Metanephros (tissue), 1 donor: ENCODE results near the gene ATP9B. TPM values are rescaled to one million over a fixed set of nuclear protein-coding genes. Genes with fewer than 3 reads are reported as not detected.

Experiments
- total RNA-seq: library from RNA; depleted of rRNA; stranded (reverse); fragments of >200 nt; gene quantifications from one replicate; pipeline ENCODE4 v1.2.3, GENCODE V29; 2014

Gene ATP9B
- 65.0 TPM for total RNA-seq

DNA sequence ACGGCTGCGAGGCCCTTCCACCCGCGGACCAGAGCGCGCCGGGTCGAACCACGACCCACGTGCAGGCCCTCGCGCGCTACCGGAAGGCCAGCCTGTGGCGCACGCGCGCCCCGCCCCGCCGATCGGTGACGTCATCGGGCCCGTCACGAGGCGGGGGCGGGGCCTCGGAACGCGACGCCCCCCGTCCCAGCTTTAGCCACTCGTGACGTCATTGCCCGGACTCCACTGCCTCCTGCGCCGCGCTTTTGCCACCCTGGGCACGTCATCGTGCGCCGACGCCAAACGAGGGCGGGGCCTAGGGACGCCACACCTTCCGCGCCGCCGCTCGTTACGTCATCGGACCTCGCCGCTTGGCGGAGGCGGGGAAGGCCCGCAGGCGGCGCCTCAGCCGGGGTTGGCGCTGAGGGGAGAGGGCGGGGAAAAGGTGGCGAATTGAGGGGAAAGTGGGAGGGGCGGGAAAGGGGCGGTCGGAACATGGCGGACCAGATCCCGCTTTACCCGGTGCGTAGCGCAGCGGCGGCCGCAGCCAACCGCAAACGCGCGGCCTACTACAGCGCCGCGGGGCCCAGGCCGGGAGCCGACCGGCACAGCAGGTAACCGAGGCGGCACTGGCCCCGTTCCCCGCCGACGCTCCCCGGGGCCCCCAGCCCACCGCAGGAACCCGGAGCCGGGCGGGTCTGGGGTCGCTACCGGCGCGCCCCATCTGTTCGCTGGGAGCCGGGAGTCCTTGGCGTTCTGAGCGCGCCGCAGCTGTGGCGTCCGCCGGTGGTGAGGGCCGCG is at the start of gene ATP9B:
Gene ATP9B, plus strand, starts transcription at position 458 of the 780 bp plus-strand sequence. Its CDS starts 17 bp downstream, at position 475.

DNA sequence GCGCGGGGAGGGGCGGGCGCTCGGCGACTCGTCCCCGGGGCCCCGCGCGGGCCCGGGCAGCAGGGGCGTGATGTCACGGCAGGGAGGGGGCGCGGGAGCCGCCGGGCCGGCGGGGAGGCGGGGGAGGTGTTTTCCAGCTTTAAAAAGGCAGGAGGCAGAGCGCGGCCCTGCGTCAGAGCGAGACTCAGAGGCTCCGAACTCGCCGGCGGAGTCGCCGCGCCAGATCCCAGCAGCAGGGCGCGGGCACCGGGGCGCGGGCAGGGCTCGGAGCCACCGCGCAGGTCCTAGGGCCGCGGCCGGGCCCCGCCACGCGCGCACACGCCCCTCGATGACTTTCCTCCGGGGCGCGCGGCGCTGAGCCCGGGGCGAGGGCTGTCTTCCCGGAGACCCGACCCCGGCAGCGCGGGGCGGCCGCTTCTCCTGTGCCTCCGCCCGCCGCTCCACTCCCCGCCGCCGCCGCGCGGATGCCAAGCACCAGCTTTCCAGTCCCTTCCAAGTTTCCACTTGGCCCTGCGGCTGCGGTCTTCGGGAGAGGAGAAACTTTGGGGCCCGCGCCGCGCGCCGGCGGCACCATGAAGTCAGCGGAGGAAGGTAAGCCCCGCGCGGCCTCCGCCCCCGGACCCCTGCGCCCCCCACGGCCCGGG is 326.7 kb downstream of the ATP9B start, which contains the start of gene NFATC1:
Gene NFATC1, plus strand, starts transcription at position 170 of the 644 bp plus-strand sequence. Its CDS starts 295 bp downstream, at position 465.

Other genes starting within 250 kb of the ATP9B start
- 10.9 TPM for gene SALL3, start 89.6 kb upstream of the ATP9B start, total RNA-seq